Right ventricle myocardium inferior (tissue), 1 donor: ENCODE data around the gene LILRB5. TPM values are rescaled to one million over a fixed set of nuclear protein-coding genes. Genes with fewer than 3 reads are reported as not detected.

Source experiments
- ATAC-seq: fragments of 200-7000 bp; cut with Tn5 transposase; one replicate; pipeline ENCODE4 v1.9.1; 2020; ENCODE audit warnings: mild to moderate bottlenecking, moderate library complexity
- DNase-seq: peaks from one replicate; pipeline ENCODE4 v3.0.0; 2021; ENCODE audit errors: missing footprints
- intact Hi-C: fragments of 100-400 bp; cut with DNase I; formaldehyde crosslinking; loops from one replicate; pipeline ENCODE4 v1.11.0; 2022
- microRNA-seq: library from miRNA; unstranded; fragments of <30 nt; microRNA quantifications from one replicate; pipeline ENCODE4 v1.2.0, GENCODE V29; 2020
- total RNA-seq: library from RNA; stranded (reverse); fragmentation: NEBNext Ultra II Directional; extraction: Animal tissue kit (Norgen Biotek cat#: 25700); gene quantifications from one replicate; pipeline ENCODE4 v1.2.1, GENCODE V29; 2021
- donor health status: DM: no; HTN: yes; CAD: no; lungs with severe emphysema.

The LILRB5 gene
- total RNA-seq, 1 donor from 2014 or later: 8.5 TPM

DNA sequence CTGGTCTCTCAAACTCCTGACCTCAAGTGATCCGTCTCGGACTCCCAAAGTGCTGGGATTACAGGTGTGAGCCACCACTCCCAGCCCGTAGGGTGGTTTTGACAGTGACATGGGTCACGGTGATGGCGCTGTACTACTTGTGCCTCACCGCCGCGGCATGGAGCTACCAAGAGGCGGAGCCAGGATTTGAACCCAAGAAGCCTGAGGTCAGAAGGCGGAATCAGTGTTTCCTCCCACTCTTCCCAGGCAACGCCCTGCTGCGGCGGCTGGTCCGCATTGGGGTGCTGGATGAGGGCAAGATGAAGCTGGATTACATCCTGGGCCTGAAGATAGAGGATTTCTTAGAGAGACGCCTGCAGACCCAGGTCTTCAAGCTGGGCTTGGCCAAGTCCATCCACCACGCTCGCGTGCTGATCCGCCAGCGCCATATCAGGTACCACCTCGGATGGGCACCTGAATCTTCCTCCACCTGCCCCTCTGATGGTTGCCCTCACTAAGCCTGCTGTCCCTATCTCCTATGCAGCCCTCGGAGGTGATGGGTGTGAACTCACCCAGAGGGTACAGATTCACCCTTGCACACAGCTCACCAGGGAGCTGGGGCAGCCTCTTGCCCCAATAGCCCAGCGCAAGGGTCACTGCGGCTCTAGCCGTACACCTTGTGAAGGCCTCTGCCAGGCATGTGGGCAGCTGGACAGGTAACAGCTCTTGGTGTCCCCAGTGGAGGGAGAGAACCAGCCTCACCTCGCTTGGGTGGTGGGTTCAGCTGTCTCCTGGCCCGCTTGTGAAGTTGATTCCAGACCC is 50.8 kb downstream of the LILRB5 start:
- intact Hi-C loops: no loop called here

GRCh38 chr19:54204767-54205468 is 52.2 kb downstream of the LILRB5 start:
- ATAC-seq: no peak

More for the DNA sequence above, 50.8 kb downstream of the LILRB5 start:
- no peak for ATAC-seq
- DNase-seq: no peak

GRCh38 chr19:54203151-54203611 is 53.9 kb downstream of the LILRB5 start:
- ATAC-seq: no peak
- intact Hi-C loops: no loop called here

More at GRCh38 chr19:54204767-54205468, 52.2 kb downstream of the LILRB5 start:
- intact Hi-C loops: no loop called here
- DNase-seq: no peak

DNA sequence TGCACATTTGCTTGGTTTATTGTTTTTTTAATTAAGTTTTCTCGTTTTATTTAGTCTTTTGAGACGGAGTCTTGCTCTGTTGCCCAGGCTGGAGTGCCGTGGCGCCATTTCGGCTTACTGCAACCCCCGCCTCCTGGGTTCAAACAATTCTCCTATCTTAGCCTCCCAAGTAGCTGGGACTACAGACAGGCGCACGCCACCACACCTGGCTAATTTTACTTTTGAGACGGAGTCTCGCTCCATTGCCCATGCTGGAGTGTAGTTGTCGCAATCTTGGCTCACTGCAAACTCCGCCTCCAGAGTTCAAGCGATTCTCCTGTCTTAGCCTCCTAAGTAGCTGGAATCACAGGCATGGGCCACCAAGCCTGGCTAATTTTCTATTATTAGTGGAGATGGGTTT is 55.1 kb downstream of the LILRB5 start:
- DNase-seq: no peak
- no peak for ATAC-seq
- intact Hi-C loops: no loop called here

More at GRCh38 chr19:54203151-54203611, 53.9 kb downstream of the LILRB5 start:
- DNase-seq: no peak

DNA sequence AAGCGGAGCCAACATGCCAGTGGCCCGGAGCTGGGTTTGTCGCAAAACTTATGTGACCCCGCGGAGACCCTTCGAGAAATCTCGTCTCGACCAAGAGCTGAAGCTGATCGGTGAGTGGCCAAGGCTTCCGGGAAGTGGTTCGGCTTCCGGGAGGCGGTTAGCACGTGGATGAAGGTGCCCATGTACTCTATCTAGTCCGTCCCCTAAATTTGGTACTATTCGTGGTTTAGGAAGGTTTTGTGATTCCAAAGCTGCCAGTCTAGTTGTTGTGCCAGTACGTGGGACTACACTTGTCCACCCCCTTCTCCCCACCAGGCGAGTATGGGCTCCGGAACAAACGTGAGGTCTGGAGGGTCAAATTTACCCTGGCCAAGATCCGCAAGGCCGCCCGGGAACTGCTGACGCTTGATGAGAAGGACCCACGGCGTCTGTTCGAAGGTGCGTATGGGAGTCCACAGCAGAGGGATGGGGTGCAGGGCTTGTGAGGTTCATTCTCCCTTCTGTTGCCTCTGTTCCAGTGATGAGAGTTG is 55.8 kb downstream of the LILRB5 start:
- ATAC-seq: no peak
- intact Hi-C loops: no loop called here

More for the DNA sequence above, 55.8 kb downstream of the LILRB5 start:
- no peak for DNase-seq

Small RNA genes lying within 50 kb of the gene (microRNA-seq; reads per million reads assigned to microRNA genes)
- gene MIR4752: not detected

Other genes starting within 250 kb of the LILRB5 start
- gene VSTM1, start 193.4 kb downstream of the LILRB5 start, total RNA-seq: not detected
- gene TARM1, start 175.9 kb downstream of the LILRB5 start, total RNA-seq: not detected
- gene OSCAR, start 156.5 kb downstream of the LILRB5 start, total RNA-seq: 0.70 TPM
- 561 TPM for gene NDUFA3, start 154.4 kb downstream of the LILRB5 start, total RNA-seq
- 13.4 TPM for gene TFPT, start 141.6 kb downstream of the LILRB5 start, total RNA-seq
- gene PRPF31, start 141.5 kb downstream of the LILRB5 start, total RNA-seq: 39.5 TPM
- 17.6 TPM for gene CNOT3, start 119.5 kb downstream of the LILRB5 start, total RNA-seq
- gene LENG1, start 97.6 kb downstream of the LILRB5 start, total RNA-seq: 6.6 TPM
- 0.97 TPM for gene TMC4, start 84.1 kb downstream of the LILRB5 start, total RNA-seq
- 15.1 TPM for gene MBOAT7, start 67.7 kb downstream of the LILRB5 start, total RNA-seq
- 16.1 TPM for gene TSEN34, start 66.0 kb downstream of the LILRB5 start, total RNA-seq
- 681 TPM for gene RPS9, start 56.4 kb downstream of the LILRB5 start, total RNA-seq
- 4.0 TPM for gene LILRB3, start 34.3 kb downstream of the LILRB5 start, total RNA-seq
- gene LILRA6, start 14.5 kb downstream of the LILRB5 start, total RNA-seq: 2.7 TPM
- 2.9 TPM for gene LILRB2, start 23.8 kb upstream of the LILRB5 start, total RNA-seq
- 1.8 TPM for gene LILRA5, start 55.9 kb upstream of the LILRB5 start, total RNA-seq
- gene LILRA4, start 81.9 kb upstream of the LILRB5 start, total RNA-seq: not detected
- gene LAIR1, start 107.7 kb upstream of the LILRB5 start, total RNA-seq: 9.1 TPM
- 2.8 TPM for gene TTYH1, start 158.2 kb upstream of the LILRB5 start, total RNA-seq
- gene LENG8, start 191.9 kb upstream of the LILRB5 start, total RNA-seq: 59.0 TPM
- 1.8 TPM for gene LENG9, start 206.5 kb upstream of the LILRB5 start, total RNA-seq
- gene CDC42EP5, start 216.0 kb upstream of the LILRB5 start, total RNA-seq: 8.9 TPM
- not detected for gene LAIR2, start 245.6 kb upstream of the LILRB5 start, total RNA-seq